HG02610 (cell line): ENCODE measurements around the gene KIF25.

ENCODE experiments used
- ATAC-seq: cut with Tn5 transposase; IDR thresholded peaks from one replicate; pipeline ENCODE4 v1.9.1; 2021; ENCODE audit warnings: mild to moderate bottlenecking, moderate library complexity; ENCODE audit not compliant: unreplicated experiment

The KIF25 gene

DNA sequence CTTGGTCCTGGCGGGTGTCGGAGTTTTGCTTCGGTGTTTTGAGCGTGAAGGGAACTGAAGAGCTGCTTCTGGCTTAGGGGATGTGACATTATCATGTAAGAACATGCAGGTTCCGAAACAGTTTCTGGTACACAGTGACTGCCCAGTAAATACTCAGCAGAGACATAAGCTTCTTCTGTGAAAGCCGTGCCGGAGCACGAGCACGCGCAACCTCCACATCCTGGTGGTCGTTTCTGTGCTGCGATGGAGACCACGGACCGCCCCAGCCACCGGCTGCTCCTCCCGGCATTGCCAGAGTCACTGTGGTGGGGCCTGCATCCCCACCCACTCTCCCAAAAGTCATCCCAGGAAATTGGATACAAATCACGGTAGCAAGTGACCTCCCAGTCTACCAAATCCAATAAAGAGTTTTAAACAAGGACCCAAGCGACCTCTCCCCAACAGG is 18.7 kb downstream of the KIF25 start:
- ATAC-seq = no peak

DNA sequence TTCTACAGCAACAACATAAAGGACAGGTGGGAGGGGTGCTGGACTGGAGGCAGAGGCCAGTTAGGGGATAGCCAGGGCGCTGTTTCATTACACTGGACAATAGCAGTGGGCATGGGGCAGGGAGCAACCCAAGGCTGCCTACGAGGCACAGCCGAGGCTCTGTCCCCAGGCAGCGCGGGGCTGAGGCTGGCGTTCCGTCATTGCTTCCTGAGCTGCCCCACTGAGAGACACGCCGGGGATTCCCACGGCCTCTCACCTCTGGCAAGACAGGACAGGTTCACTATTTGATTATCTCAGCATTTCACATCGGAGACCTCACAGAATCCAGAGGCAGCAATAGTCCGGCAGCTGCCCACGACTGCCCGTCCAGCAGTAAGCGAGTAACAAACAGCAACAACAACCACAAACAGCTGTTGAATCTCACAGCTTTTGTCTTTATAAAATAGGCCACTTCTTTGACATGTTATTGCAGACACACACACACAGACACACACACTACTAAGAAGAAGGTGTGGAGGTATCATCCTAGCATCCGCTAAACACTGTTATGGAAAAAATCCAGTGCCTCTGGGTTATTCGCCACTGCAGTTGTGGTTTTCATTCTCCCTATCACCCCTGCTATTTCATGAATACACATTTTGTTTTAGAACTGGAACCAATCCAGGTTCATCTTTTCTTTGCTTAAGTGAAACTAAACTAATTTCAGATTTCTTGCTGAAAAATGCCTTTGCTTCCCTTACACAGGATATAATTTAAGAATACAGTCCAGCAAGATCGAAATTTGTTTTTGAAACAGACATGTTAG is 19.5 kb downstream of the KIF25 start:
- no peak for ATAC-seq

DNA sequence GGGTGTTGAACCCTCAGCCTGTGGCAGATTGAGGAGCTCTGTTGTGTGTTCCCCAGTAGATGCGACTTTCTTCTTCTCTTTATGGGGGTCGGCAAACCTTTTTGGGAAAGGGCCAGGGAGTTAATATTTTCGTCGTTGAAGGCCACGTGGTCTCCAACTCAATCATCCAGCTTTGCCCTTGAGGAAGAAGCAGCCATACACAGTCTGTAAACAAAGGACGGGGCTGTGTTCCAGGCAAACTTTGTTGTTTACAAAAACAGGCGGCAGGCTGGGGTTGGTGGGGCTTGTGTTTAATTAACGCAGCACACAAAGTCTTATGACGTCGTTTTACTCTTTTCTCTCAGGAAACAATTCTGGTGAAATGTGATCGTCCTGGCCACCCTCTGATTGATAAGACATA is 20.2 kb downstream of the KIF25 start:
- no peak for ATAC-seq

DNA sequence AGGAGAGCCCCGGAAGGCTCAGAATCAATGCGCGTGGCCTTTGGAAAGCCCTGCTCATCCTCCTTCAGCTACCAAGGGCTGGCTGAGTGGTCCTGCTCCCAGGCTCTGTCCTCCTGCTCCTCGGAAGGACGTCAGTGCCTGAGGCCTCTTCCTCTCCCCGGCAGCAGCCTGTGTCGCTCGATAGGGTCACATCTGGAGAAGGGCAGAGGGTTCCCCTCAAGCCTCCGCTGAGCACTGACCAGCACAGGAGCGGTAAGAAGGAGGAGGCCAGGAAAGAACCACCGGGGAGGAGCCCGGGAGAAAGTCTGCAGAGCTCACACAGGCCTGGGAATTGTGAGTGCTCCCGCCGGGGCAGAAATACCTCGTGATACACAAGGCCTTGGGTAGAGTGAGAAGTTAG is 21.2 kb downstream of the KIF25 start:
- no peak for ATAC-seq

DNA sequence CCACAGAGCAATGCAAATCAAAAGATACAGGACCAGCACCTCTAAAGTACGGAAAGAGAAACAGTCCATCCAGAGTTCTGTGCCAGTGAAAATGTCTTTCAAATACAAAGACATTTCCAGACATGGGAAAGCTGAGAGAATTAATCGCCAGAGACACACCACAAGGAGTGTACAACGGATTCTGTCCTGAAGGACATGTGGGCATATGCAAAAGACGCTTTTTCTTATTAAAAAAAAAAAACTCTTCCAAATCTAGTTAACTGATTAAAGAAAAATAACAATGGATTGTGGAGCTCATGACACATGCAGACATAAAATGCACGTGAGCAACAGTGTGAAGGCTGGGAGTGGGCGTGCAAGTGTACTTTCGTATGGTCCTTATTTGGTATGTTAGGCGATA is 22.8 kb downstream of the KIF25 start:
- ATAC-seq = no peak

DNA sequence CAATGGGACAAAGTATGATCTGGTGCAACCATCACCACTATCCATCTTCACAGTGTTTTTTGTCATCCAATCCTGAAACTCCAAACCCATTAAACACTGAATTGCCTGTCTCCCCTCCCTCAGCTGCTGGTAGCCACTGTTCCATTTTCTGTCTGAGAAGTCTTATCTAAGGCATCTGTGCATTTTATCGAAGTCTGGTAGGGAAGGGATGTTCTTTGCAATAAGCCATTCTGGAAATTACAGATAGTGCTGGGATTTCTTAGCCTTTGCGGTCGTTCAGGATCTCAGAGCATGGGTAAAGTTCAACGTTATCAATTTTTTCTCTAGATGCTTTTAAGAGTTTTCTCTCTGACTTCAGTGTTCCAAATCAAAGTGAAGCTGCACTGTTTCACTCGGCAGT is 24.1 kb downstream of the KIF25 start:
- no peak for ATAC-seq

DNA sequence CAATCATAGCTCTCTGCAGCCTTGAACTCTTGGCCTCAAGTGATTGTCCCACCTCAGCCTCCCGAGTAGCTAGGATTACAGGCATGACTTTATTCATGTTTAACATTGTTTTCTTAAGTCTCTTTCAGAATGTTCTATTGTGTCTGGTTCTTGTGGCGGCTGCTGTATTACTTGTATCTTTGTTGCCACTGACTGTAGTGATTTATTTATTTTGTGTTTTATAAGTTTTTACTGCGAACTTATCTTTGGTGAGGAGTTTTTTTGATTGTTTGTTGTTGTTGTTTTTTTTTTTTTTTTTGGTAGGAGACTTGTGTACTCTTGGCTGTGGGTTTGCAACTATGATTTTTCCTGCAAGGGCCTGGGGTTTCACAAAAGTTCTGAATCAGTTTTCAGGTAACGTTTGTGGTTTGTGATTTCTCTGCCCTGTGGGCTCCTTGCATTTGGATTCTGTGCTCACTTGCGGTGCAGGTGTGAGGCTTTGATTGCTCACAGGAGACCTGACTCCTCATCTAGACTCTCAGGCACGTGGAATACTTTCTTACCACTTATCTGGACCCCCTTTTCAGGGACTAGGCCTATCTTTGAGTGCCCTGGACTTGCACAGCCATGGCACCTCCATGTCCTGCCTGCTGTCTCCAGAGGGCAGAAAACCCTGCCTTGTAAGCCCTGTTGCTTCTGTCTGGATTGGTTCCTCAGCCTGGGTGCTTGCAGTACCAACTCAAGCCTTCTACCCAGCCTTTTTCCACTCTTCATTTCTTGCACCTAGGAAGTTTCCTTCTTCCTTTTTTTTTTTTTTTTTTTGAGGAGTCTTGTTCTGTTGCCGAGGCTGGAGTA is 25.2 kb downstream of the KIF25 start:
- no peak for ATAC-seq

DNA sequence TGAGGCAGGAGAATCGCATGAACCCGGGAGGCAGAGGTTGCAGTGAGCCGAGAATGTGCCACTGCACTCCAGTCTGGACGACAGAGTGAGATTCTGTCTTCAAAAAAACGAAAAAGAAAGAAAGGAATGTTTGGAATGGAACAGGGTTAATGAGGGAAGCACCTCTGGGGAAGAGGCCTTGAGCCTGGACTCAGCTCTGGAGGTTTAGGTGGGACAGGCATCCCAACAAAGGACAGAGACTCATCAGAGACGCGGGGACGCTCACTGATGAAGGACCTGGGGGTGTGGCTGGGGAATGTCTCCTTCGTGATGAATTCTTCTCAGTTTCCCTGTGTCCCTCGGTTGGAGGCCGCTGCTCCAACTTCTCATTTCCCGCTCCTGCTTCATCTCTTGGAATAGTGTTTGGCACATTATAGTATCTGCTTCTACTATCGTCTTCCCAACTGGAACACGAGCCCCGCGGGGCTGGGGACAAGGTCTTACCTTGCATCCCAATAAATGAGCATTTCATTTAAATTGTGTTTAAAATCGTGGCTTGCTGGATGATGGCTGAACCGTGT is 27.6 kb downstream of the KIF25 start:
- ATAC-seq = no peak

DNA sequence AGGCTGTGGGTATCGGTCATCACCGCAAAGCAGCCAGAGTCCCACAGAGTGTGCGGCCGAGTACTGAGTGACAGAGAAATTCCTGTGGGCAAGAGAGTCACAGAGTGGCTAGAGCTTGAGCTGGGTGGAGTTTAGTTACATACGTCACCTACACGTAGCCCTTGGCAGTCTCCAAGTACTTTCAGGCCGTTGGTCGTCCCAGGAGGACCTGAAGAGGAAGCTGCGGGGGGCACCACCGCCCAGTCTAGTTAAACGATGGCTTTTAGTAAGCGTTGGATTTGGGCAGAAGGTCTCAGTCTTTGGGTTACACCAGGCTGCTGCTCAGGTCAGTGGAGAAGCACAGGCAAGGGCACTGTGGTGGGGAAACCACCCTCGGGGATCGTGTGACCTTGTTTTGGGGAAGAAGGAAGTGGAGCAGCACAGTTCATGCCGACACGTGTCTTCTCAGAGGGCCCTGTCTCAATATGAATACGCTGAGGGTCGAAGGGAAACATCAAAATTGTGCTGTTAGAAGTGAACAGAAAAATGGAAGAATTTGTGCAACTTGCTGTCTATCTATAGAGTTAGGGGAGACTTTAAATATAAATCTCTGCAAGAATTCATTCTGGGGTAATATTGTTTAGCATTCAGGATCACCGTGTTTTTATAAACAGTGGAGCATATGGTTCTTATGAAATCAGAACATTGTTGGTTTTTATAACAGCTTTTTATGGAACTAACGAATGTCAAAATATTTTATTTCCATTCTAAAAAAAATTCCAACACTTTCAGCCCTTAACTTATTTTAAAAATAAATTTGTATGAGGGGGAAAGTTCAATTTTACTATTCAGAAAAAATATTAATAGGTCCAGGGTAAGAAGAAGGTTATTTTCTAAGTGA is 28.6 kb downstream of the KIF25 start:
- ATAC-seq = no peak

DNA sequence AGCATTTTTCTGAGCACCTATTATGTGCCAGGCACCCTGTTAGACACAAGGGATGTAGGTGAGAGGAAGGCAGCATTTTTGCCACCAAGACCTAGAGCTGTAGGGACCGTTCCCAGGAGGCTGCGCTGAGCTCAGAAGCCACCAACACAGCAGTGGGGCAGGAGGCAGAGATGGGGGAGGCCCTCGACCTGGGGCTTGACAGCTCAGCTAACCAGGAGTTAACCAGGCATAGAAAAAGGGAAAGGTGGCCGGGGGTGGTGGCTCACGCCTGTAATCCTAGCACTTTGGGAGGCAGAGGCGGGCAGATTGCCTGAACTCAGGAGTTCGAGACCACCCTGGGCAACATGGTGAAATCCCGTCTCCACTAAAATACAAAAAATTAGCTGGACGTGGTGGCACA is 29.5 kb downstream of the KIF25 start:
- no peak for ATAC-seq

DNA sequence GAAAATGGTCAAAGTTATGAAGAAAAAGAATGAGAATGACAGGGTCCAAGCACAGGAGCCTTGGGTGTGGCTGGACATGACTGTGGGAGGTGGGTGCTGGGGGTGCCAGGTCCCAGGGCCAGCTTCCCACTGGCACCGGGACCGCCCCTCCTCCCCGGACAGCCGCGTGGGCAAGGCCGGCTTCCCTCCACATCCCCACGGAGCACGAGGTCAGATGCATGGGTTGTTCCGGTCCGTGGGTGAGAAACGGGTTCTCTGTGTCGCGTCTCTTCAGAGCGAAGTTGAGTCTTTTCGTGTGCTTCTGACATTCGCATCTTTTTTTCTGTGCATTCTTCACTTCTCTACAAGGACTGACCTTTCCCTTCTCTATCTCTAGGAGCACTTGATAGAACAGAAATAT is 30.1 kb downstream of the KIF25 start:
- no peak for ATAC-seq

DNA sequence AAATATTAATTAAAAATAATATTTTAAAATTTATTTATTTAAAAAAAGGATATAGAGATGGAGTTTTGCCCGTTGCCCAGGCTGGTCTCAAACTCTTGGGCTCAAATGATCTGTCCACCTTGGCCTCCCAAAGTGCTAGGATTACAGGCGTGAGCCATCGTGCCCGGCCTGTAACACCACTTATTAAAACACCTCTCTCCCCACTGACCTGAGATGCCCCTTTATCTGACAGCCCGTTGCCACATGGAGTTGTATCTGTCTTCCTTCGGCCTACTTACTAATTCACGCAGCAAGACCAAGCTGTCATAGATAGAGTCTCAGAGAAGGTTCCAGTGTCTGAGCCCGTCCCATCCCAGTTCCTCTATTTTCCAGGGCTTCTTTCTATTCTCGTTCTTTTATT is 30.7 kb downstream of the KIF25 start:
- no peak for ATAC-seq

DNA sequence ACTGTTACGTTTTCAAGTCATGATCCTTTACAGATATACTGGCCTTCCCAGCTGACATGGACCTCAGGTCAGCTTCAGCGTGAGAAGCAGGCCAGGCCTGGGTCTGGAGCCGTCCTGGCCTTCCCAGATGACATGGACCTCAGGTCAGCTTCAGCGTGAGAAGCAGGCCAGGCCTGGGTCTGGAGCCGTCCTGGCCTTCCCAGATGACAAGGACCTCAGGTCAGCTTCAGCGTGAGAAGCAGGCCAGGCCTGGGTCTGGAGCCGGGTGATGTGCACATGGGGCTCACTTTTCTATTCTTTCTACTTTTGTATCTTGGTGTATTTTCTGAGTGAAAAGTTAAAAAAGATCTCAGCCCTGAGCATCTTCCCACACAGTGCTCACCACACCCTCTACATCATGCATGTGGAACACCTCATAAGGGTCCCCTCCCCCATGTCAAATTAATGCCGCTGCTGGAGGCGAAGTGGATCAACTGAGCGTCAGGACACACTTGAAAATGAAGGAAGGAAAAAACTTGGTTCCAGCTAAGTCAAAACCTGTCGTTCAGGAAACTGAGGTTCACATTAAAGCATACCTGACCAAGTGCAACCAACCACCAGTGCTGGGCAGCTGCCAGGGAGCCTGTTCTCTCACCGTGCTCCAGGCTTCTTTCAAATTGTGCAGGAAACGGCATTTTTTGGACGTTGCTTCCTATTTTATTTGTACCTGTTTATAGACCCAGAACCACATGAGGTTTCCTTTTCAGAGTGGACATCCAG is 32.2 kb downstream of the KIF25 start:
- no peak for ATAC-seq

DNA sequence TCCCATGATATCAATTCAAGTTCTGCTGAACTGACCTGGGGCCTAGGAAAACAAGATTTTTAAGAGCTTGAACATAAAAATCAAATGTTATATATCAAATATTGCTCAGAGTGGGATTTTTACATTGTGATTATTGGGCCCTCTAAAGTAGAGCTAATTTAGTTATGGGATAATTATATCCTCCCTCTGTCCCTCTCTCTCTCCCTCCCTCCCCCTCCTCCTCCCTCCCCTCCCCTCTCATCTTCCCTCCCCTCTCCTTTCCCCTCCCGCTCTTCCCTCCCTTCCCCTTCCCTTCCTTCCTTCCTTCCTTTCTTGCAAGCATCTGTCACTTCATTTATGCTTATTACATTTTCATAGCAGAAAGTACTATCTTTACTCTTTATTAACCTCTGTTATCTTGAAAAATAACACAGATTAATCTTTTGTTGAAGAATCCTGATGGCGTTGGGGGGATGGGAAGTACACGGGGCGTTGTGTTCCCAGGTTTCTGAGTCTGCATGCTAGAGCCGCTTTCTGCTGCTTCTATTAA is 32.8 kb downstream of the KIF25 start:
- ATAC-seq = no peak

DNA sequence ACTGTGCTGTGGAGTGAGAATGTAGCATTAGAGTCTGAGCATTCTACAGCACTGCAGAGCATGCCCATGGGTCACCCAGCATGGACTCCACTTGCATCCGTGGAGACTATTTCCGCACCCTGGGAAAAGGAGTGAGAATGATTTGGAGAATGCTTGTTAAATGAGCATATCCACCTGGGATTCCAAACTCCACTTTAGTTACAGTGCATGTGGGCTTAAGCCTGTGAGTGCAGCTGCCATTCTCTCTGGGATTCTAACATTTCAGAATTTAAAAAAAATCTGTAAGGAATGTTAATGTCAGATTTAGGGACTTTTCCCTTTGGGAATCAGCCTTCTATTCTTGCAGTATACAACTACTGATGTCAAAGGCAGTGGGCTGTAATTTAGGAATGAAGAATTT is 33.4 kb downstream of the KIF25 start:
- ATAC-seq = no peak

DNA sequence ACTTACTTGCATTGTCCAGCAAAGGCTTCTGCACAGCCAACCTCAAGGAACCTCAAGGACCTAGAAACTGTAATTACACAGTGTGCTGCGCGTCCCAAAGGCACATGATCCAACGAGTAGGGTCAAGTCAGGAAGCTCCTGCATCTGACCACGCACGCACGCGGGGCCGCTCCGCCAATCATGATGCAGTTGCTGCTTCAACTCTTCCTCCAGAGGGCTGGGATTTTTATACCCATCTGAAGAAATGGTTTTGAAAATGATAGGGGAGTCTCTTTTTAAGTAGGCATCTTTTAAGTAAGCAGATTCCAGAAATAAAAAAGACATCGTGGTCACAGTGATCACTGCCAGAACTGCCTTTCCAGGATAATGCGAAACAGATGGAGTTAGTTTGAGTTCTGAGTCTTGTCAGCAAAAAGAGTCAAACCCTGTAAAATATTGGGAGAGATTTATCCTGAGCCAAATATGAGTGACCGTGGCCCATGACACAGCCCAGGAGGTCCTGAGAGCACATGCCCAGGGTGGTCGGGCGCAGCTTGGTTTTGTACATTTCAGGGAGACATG is 34.0 kb downstream of the KIF25 start:
- ATAC-seq = no peak

DNA sequence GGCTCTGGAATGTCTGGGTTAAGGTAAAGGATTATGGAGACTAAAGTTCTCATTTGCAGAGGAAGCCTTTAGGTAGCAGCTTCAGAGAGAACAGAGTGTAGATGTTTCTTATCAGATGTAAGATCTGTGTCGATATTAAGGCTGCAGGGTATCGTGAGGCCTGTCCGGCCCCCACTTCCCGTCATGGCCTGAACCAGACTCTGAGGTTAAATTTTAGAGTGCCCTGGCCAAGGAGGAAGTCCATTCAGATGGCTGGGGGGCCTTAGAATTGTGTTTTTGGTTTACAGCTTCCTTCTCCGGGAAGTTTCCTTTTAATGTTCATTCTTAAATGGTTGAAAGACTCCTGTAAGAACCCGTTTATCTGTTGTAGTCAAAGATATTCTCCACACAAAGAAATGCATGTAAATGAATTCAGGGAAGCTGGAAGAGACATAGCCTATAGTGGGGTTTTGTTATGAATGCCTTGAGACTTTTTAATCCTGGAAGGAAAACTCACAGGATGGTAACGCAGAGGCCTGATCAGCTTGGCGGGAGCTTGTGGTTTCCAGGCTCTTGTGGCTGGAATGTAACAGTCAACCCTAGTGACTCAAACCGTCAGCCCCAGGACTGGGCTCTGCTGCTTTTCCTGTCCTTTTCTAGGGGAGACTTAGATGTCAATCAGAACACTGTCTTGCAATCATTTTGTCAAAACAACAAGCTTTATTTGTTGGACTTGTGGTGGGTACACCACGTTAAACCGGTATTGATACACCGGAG is 34.7 kb downstream of the KIF25 start:
- no peak for ATAC-seq

DNA sequence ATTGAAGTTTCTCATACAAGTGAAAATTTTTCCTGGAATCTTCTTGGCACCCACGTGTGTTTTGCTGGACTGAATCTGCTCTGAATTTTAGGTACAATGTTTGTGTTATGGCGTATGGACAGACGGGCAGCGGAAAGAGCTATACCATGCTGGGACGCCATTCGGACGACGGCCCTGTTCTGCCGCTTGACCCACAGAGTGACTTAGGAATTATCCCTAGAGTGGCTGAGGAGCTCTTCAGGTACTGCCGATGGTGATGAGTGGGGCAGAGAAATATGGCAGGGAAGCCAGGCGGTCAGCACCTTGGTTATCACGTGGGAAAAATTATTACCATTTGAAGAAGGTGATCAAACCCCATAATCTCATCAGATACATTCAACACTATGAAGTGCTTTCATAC is 36.3 kb downstream of the KIF25 start:
- ATAC-seq = no peak

DNA sequence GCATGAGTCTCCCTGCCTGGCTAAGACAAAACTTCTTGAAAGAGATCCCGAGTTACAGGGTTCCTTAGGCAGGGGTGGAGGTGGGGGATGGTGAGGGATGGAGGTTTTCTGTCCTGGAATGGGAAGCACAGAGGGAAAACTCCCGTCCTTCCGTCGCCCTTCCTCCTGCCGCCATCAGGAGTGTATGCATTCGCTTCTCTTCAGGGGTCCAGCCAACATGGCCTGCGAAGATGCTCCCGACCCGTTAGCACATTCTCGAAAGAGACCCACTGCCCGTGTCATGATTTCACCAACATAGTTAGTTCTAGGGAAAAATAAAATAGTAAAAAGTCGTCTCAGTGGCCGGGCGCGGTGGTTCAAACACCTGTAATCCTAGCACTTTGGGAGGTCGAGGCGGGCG is 37.1 kb downstream of the KIF25 start:
- ATAC-seq = no peak
